Prostate gland (tissue), 2 donors: ENCODE data around the gene PAX2.

Experiments used
- POLR2A ChIP-seq: fragments of 450-650 bp; IDR thresholded peaks from one replicate; pipeline ENCODE4 v1.6.1; 2016; ENCODE audit warnings: antibody characterized with exemption, mild to moderate bottlenecking
- TF ChIP-seq, protein P1 (sequence below), 4 experiments: fragments of 200-600 bp in 2 of 4; fragments of 450-650 bp in 2 of 4; sonication (generic) in 2 of 4; IDR thresholded peaks; 1 replicate in 3 of 4; 2 replicates in 1 of 4; pipeline ENCODE4 v1.5.1; 2016 to 2019; ENCODE audit warnings: antibody characterized with exemption in 4 of 4, mild to moderate bottlenecking in 2 of 4, moderate library complexity in 2 of 4

DNA sequence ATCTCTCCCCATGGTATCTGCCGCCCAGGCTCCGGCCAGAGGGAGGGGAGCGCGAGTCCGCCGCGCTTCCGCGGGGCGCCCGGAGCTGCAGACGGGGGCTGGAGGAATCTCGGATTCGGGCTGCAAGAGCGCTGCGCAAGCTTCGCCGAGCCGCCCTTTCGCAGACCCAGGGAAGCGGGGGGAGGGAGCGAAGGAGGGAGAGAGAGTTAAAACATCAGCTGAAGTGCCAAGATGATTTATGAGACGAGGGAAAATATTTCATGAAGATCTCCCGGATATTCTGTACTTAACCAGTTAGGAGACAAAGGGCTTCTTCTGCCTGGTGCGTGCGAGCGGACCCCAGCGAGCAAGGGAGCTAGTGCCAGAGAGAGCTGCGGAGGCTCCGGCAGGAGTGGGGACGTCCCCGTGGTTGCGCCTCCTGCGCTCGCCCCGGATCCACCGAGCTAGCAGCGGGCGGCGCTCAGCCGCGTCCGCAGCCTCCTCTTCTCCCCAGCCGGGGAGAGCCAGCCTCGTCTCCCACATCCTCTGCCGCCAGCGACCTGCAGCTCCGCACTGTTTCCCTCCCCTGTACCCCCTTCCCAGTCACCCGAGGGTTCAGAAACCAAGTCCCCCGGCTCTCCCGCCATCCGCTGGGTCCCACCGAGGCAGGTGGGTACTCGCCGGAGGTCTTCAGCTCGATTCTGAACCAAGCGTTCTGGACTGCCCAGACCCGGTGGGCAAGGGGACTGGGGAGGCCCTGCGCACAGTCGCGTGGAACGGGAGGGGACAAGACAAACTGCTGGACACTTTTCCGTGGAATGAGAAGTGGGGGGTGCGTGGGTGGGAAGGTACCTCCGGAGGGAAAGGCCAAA, 1.0 kb upstream of the PAX2 start:
- no peak for TF ChIP-seq POLR2A
- TF ChIP-seq, protein P1, sequence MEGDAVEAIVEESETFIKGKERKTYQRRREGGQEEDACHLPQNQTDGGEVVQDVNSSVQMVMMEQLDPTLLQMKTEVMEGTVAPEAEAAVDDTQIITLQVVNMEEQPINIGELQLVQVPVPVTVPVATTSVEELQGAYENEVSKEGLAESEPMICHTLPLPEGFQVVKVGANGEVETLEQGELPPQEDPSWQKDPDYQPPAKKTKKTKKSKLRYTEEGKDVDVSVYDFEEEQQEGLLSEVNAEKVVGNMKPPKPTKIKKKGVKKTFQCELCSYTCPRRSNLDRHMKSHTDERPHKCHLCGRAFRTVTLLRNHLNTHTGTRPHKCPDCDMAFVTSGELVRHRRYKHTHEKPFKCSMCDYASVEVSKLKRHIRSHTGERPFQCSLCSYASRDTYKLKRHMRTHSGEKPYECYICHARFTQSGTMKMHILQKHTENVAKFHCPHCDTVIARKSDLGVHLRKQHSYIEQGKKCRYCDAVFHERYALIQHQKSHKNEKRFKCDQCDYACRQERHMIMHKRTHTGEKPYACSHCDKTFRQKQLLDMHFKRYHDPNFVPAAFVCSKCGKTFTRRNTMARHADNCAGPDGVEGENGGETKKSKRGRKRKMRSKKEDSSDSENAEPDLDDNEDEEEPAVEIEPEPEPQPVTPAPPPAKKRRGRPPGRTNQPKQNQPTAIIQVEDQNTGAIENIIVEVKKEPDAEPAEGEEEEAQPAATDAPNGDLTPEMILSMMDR (IDR thresholded peaks at IDR 0.05): no peak
